ENCODE measurements around the gene AGAP1.

Gene AGAP1

DNA sequence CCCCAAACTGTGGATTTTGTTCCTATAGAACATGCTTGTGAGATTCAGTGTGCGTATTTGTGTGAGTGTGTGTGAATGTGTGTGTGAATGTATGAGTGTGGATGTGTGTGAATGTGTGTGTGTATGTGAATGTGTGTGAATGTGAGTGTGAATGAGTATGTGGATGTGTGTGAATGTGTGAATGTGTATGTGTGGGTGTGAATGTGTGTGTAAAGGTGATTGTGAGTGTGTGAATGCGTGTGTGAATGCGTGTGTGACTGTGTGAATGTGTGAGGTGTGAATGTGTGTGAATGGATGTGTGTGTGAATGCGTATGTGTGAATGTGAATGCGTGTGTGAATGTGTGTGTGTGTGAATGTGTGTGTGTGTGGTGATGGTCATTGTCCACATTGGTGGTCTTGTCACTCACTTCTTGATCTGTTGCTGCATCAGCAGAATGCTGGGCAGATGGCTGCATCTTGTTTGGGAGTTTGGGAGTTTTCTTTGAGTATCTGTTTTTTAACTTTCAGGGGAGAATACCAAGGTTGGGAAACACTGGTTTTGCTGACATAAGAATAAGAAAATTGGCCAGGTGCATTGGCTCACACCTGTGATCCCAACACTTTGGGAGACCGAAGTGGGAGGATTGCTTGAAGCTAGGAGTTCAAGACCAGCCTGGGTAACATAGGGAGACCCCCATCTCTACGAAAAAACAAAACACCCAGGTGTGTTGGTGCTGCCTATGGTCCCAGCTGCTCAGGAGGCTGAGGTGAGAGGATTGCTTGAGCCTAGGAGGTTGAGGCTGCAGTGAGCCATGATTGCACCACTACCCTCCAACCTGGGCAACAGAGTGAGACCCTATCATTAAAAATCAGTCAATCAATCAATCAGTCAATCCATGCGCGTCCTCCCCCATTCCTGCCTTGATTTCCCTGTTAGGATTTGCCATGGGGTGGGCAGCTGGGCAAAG, 18.2 kb downstream of the AGAP1 start:
- ATAC-seq = no peak
- no peak overlapping the region for H3K27ac Mint-ChIP-seq

GRCh38 chr2:235512699-235513053, 18.8 kb downstream of the AGAP1 start:
- ATAC-seq = no peak
- peaks cover 13% of the 10 kb centered on the region for H3K27me3 Mint-ChIP-seq
- H3K27ac Mint-ChIP-seq = no peak overlapping the region
- no peaks in the 10 kb centered on the region for H3K4me1 Mint-ChIP-seq
- no peak overlapping the region for H3K4me3 Mint-ChIP-seq
- H3K9me3 Mint-ChIP-seq = peaks cover 0 to 5% of the 10 kb centered on the region in 2 donors
- no peak for DNase-seq

More for the DNA sequence above, 18.2 kb downstream of the AGAP1 start:
- H3K4me3 Mint-ChIP-seq = no peak overlapping the region
- no peak for DNase-seq
- no peaks in the 10 kb centered on the region for H3K4me1 Mint-ChIP-seq
- peaks cover 13% of the 10 kb centered on the region for H3K27me3 Mint-ChIP-seq
- peaks cover 0 to 5% of the 10 kb centered on the region in 2 donors for H3K9me3 Mint-ChIP-seq

- Mint-ChIP-seq H3K4me1 (no peaks in the 10 kb centered on the region), H3K27ac (no peak overlapping the region), H3K27me3 (peaks cover 13% of the 10 kb centered on the region), H3K4me3 (no peak overlapping the region), H3K9me3 (peaks cover 0 to 5% of the 10 kb centered on the region in 2 donors)
- no peak for DNase-seq
- no peak for ATAC-seq
Measured at GRCh38 chr2:235513984-235514626, 20.3 kb downstream of the AGAP1 start.

GRCh38 chr2:235514627-235515363, 21.0 kb downstream of the AGAP1 start:
- ATAC-seq = no peak
- no peak overlapping the region for H3K27ac Mint-ChIP-seq

GRCh38 chr2:235515364-235515742, 21.5 kb downstream of the AGAP1 start:
- peaks cover 0 to 5% of the 10 kb centered on the region in 2 donors for H3K9me3 Mint-ChIP-seq
- DNase-seq = no peak
- peaks cover 8% of the 10 kb centered on the region for H3K27me3 Mint-ChIP-seq
- ATAC-seq = no peak
- H3K4me1 Mint-ChIP-seq = no peaks in the 10 kb centered on the region
- no peak overlapping the region for H3K27ac Mint-ChIP-seq
- no peak overlapping the region for H3K4me3 Mint-ChIP-seq

More at GRCh38 chr2:235514627-235515363, 21.0 kb downstream of the AGAP1 start:
- H3K4me1 Mint-ChIP-seq = no peaks in the 10 kb centered on the region
- no peak for DNase-seq
- H3K9me3 Mint-ChIP-seq = peaks cover 0 to 5% of the 10 kb centered on the region in 2 donors
- H3K27me3 Mint-ChIP-seq = peaks cover 9% of the 10 kb centered on the region
- no peak overlapping the region for H3K4me3 Mint-ChIP-seq

- DNase-seq = no peak
- peaks cover 0 to 5% of the 10 kb centered on the region in 2 donors for H3K9me3 Mint-ChIP-seq
- H3K27ac Mint-ChIP-seq = no peak overlapping the region
- no peak overlapping the region for H3K4me3 Mint-ChIP-seq
- ATAC-seq = no peak
- H3K27me3 Mint-ChIP-seq = peaks cover 8% of the 10 kb centered on the region
- no peaks in the 10 kb centered on the region for H3K4me1 Mint-ChIP-seq
Measured at GRCh38 chr2:235515821-235516220, 22.0 kb downstream of the AGAP1 start.

DNA sequence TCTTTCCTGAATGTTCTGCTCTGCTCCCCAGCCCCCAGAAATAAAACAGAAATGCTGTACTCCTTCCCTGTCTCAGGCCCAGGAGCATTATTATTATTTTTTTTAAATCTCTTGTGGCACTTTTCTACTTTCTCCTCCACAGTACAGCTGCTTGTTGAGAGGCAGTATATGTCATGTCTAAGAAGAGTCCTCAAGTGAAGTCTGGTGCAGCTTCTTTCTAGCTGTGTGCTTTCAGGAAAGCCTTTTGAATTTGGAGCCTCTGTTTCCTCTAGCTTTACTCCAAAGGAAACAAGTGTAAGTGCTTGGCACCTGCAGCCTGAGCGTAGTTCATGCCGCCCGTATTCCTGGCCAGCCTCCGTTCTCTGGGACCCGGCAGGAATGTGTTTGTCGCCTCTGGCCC, 22.4 kb downstream of the AGAP1 start:
- DNase-seq (no peak), ATAC-seq (no peak)
- H3K9me3 Mint-ChIP-seq = peaks cover 0 to 5% of the 10 kb centered on the region in 2 donors
- H3K27me3 Mint-ChIP-seq = peaks cover 8% of the 10 kb centered on the region
- no peak overlapping the region for H3K27ac Mint-ChIP-seq
- H3K4me3 Mint-ChIP-seq = no peak overlapping the region
- no peaks in the 10 kb centered on the region for H3K4me1 Mint-ChIP-seq

GRCh38 chr2:235518322-235519090, 24.7 kb downstream of the AGAP1 start:
- no peaks in the 10 kb centered on the region for H3K4me1 Mint-ChIP-seq
- H3K27ac Mint-ChIP-seq = peak overlapping the region in 1 of 2 donors; percentile 75
- DNase-seq = no peak
- peaks cover 12% of the 10 kb centered on the region for H3K27me3 Mint-ChIP-seq
- H3K9me3 Mint-ChIP-seq = peaks cover 0 to 5% of the 10 kb centered on the region in 2 donors
- H3K4me3 Mint-ChIP-seq = no peak overlapping the region
- ATAC-seq = no peak

GRCh38 chr2:235520787-235521186, 26.9 kb downstream of the AGAP1 start:
- ATAC-seq = no peak
- Mint-ChIP-seq H3K4me1 (no peaks in the 10 kb centered on the region), H3K27me3 (peaks cover 21% of the 10 kb centered on the region), H3K4me3 (no peak overlapping the region), H3K9me3 (no peaks in the 10 kb centered on the region), H3K27ac (no peak overlapping the region)
- no peak for DNase-seq

GRCh38 chr2:235521844-235522243, 28.0 kb downstream of the AGAP1 start:
- peaks cover 21% of the 10 kb centered on the region for H3K27me3 Mint-ChIP-seq
- H3K4me3 Mint-ChIP-seq = no peak overlapping the region
- ATAC-seq (no peak), DNase-seq (no peak)
- H3K4me1 Mint-ChIP-seq = no peaks in the 10 kb centered on the region
- no peak overlapping the region for H3K27ac Mint-ChIP-seq
- H3K9me3 Mint-ChIP-seq = no peaks in the 10 kb centered on the region

DNA sequence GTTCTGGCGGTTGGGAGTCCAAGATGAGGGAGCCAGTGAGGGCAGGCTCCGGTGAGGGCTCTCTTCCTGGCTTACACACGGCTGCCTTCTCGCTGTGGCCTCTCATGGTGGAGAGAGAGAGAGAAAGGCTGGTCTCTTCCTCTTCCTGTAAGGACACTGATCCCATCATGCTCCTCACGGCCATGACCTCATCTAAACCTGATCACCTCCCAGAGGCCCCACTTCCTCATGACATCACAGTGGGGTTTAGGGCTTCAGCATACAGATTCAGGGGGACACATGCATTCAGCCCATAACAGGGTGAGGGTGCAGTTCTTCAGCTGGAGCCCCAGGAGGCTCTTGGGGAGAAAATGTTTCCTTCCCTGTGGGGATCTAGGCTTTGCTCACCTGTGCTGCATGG, 29.2 kb downstream of the AGAP1 start:
- H3K4me1 Mint-ChIP-seq = no peaks in the 10 kb centered on the region
- peaks cover 21% of the 10 kb centered on the region for H3K27me3 Mint-ChIP-seq
- no peak for ATAC-seq
- DNase-seq = no peak
- no peaks in the 10 kb centered on the region for H3K9me3 Mint-ChIP-seq
- H3K4me3 Mint-ChIP-seq = no peak overlapping the region
- H3K27ac Mint-ChIP-seq = no peak overlapping the region

GRCh38 chr2:235523486-235524150, 29.8 kb downstream of the AGAP1 start:
- DNase-seq (no peak), ATAC-seq (no peak)
- no peak overlapping the region for H3K27ac Mint-ChIP-seq
- no peaks in the 10 kb centered on the region for H3K4me1 Mint-ChIP-seq
- no peaks in the 10 kb centered on the region for H3K9me3 Mint-ChIP-seq
- no peak overlapping the region for H3K4me3 Mint-ChIP-seq
- H3K27me3 Mint-ChIP-seq = peaks cover 22% of the 10 kb centered on the region

DNA sequence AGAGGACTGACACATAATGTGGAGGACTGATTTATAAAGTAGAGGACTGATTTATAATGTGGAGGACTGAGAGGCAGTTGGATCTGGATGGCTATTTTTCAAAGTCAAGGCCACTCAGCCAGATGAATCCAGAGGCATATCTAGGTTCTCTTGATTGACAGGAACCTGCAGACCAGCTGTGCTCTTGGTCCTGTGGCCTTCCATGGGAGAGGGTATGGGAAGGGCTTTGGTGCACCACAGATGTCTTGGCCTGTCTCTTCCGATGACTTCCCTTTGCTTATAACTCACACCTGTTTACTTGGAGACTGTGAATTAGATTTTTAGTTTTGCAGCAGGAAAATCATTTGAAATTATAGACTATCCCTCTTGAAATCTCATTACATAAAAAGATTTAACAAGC, 32.3 kb downstream of the AGAP1 start:
- DNase-seq (no peak), ATAC-seq (no peak)
- H3K27me3 Mint-ChIP-seq = peaks cover 33% of the 10 kb centered on the region
- no peak overlapping the region for H3K27ac Mint-ChIP-seq
- no peak overlapping the region for H3K4me3 Mint-ChIP-seq
- H3K9me3 Mint-ChIP-seq = no peaks in the 10 kb centered on the region
- H3K4me1 Mint-ChIP-seq = no peaks in the 10 kb centered on the region

DNA sequence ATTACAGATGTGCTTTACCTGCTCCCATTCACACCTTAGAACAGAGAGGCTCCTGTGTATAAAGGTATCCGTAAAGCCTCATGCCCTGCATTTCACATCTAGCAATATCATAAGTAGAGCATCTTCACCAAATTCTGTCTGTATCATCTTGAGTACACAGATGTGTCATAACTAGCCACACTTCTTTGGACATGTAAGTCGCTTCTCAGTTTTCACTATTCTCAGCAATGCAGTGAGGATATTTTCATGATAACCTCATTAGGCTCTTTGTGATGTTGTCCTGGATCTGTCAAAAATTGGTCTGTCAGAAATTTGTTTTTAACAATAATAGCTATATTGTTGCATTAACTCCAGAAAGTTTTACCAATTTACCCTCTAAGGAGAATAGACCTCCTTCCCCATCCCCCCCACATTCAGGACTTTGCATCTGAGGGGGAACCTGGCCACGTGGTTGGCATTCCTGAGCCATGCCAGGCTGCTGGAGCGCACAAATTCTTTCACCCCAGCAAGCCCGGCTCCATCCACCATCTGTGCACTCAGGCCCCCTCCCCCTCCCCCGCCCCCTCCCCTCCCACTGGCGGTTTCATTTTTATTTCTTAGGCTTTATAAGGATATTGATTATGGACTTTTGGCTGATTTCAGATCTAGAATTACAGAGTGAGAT, 34.1 kb downstream of the AGAP1 start:
- Mint-ChIP-seq H3K27ac (no peak overlapping the region), H3K4me1 (no peaks in the 10 kb centered on the region), H3K4me3 (no peak overlapping the region)

More for the DNA sequence above, 34.1 kb downstream of the AGAP1 start:
- no peaks in the 10 kb centered on the region for H3K9me3 Mint-ChIP-seq
- ATAC-seq (no peak), DNase-seq (no peak)
- H3K27me3 Mint-ChIP-seq = peaks cover 33% of the 10 kb centered on the region
